Fibroblast of peridontal ligament (primary cell): ENCODE measurements around the gene TMEM117.
A peak's percentile ranks its signal among the peaks of the same experiment; 100 is the strongest.
"Not testable (repeated sequence)": the region's sequence is repeated elsewhere in the genome, so short reads cannot be mapped to it uniquely, and the experiment has no call there.

Source experiments
- DNase-seq: peaks from one replicate; pipeline ENCODE4 v3.0.0-alpha.2; 2010; ENCODE audit errors: extremely low read depth

Gene TMEM117

GRCh38 chr12:44091948-44092606 is 256.2 kb downstream of the TMEM117 start:
- no peak for DNase-seq

GRCh38 chr12:44098786-44099185 is 262.9 kb downstream of the TMEM117 start:
- no peak for DNase-seq

GRCh38 chr12:44099486-44099885 is 263.6 kb downstream of the TMEM117 start:
- no peak for DNase-seq

- DNase-seq = no peak
Measured at GRCh38 chr12:44100264-44100663, 264.4 kb downstream of the TMEM117 start.

GRCh38 chr12:44101475-44101874 is 265.6 kb downstream of the TMEM117 start:
- no peak for DNase-seq

GRCh38 chr12:44114906-44115305 is 279.0 kb downstream of the TMEM117 start:
- DNase-seq = no peak

GRCh38 chr12:44117337-44117736 is 281.5 kb downstream of the TMEM117 start:
- DNase-seq = peak; percentile 18

GRCh38 chr12:44118946-44119345 is 283.1 kb downstream of the TMEM117 start:
- no peak for DNase-seq

- no peak for DNase-seq
Measured at GRCh38 chr12:44126806-44127205, 290.9 kb downstream of the TMEM117 start.

GRCh38 chr12:44127966-44128710 is 292.3 kb downstream of the TMEM117 start:
- no peak for DNase-seq

- DNase-seq = no peak
Measured at GRCh38 chr12:44143175-44143574, 307.3 kb downstream of the TMEM117 start.

- no peak for DNase-seq
Measured at GRCh38 chr12:44148936-44149335, 313.1 kb downstream of the TMEM117 start.

GRCh38 chr12:44154128-44154527 is 318.2 kb downstream of the TMEM117 start:
- peak; percentile 51 for DNase-seq

GRCh38 chr12:44155358-44155757 is 319.5 kb downstream of the TMEM117 start:
- DNase-seq = no peak

GRCh38 chr12:44157359-44157758 is 321.5 kb downstream of the TMEM117 start:
- DNase-seq = no peak

GRCh38 chr12:44158746-44159145 is 322.9 kb downstream of the TMEM117 start:
- DNase-seq = no peak

- no peak for DNase-seq
Measured at GRCh38 chr12:44159216-44159615, 323.3 kb downstream of the TMEM117 start.

GRCh38 chr12:44159862-44160261 is 324.0 kb downstream of the TMEM117 start:
- DNase-seq = no peak

- DNase-seq = no peak
Measured at GRCh38 chr12:44162961-44163360, 327.1 kb downstream of the TMEM117 start.

- no peak for DNase-seq
Measured at GRCh38 chr12:44174053-44174452, 338.2 kb downstream of the TMEM117 start.

GRCh38 chr12:44184499-44185206 is 348.8 kb downstream of the TMEM117 start:
- DNase-seq = no peak

- no peak for DNase-seq
Measured at GRCh38 chr12:44193281-44193680, 357.4 kb downstream of the TMEM117 start.

- DNase-seq = not testable (repeated sequence)
Measured at GRCh38 chr12:44195719-44196118, 359.8 kb downstream of the TMEM117 start.
